H1 (cell line): ENCODE results near the gene ACKR1. TPM values are rescaled to one million over a fixed set of nuclear protein-coding genes. Genes with fewer than 3 reads are reported as not detected.
A peak's percentile ranks its signal among the peaks of the same experiment; 100 is the strongest.

Source experiments
- CTCF ChIA-PET: fragments of 300-600 bp; sonication (Branson Sonifier 250); formaldehyde crosslinking; loops from one replicate; lab custom pipeline; 2021; ENCODE audit not compliant: partially characterized antibody; lab: Charles Lee
- POLR2A ChIA-PET: fragments of 300-600 bp; sonication (Branson Sonifier 250); formaldehyde crosslinking; loops from one replicate; lab custom pipeline; 2021; ENCODE audit warnings: inconsistent platforms; ENCODE audit not compliant: partially characterized antibody; lab: Charles Lee
- DNase-seq, 2 experiments: peaks; one replicate each; pipeline versions ENCODE4 v3.0.0 to v3.0.0-alpha.2; 2010 to 2022; ENCODE audit warnings: low spot score in 2 of 2, low read depth in 1 of 2, mixed read lengths in 1 of 2
- FAIRE-seq: peaks from 2 replicates; lab custom pipeline; 2011; peaks lifted over from hg19 to GRCh38; lab: Jason Lieb, UNC
- H2AFZ ChIP-seq: 2 replicates; pipeline ENCODE4 v1.8.1; 2012; ENCODE audit warnings: low read length, inconsistent platforms
- H2AK5ac ChIP-seq: 2 replicates; pipeline ENCODE4 v1.6.1; 2013; ENCODE audit warnings: low read depth, low read length
- H2BK120ac ChIP-seq: replicated peaks from 2 replicates; pipeline ENCODE3; 2013; ENCODE audit warnings: low read depth, low read length, inconsistent platforms
- H2BK12ac ChIP-seq: 2 replicates; pipeline ENCODE4 v1.6.1; 2013; ENCODE audit warnings: low read depth, low read length
- H2BK15ac ChIP-seq: 2 replicates; pipeline ENCODE4 v1.6.1; 2013; ENCODE audit warnings: low read length
- H2BK20ac ChIP-seq: 2 replicates; pipeline ENCODE4 v1.6.1; 2013; ENCODE audit warnings: low read length
- H2BK5ac ChIP-seq: 2 replicates; pipeline ENCODE4 v1.6.1; 2013; ENCODE audit warnings: low read depth, low read length
- H3K14ac ChIP-seq: 2 replicates; pipeline ENCODE4 v1.6.1; 2013; ENCODE audit warnings: inconsistent platforms; ENCODE audit not compliant: insufficient read length
- H3K18ac ChIP-seq: 2 replicates; pipeline ENCODE4 v1.6.1; 2013; ENCODE audit warnings: low read length; ENCODE audit errors: extremely low read depth
- H3K23ac ChIP-seq: 2 replicates; pipeline ENCODE4 v1.6.1; 2013; ENCODE audit warnings: inconsistent platforms; ENCODE audit not compliant: insufficient read length
- H3K23me2 ChIP-seq: 2 replicates; pipeline ENCODE4 v1.6.1; 2013; ENCODE audit warnings: low read depth, low read length
- H3K27ac ChIP-seq: 2 replicates; pipeline ENCODE4 v1.6.1; 2011; ENCODE audit warnings: low read depth, low read length, inconsistent platforms
- H3K27me3 ChIP-seq, 4 experiments: replicated peaks in 1 of 4; 1 replicate in 1 of 4; 2 replicates in 3 of 4; pipeline versions ENCODE4 v1.6.1 to v1.8.1; 2011 to 2013; ENCODE audit warnings: low read length in 3 of 4, mild to moderate bottlenecking in 3 of 4, inconsistent platforms in 2 of 4, mixed read lengths in 2 of 4, moderate library complexity in 1 of 4; ENCODE audit not compliant: control insufficient read depth in 3 of 4, insufficient read depth in 3 of 4; ENCODE audit errors: extremely low read depth in 1 of 4
- H3K36me3 ChIP-seq, 4 experiments: 2 replicates each; pipeline versions ENCODE4 v1.6.1 to v1.8.1; 2011 to 2013; ENCODE audit warnings: mild to moderate bottlenecking in 4 of 4, low read length in 3 of 4, moderate library complexity in 2 of 4, control low read depth in 1 of 4, inconsistent platforms in 1 of 4; ENCODE audit not compliant: insufficient read depth in 4 of 4, control insufficient read depth in 2 of 4
- H3K4ac ChIP-seq: replicated peaks from 2 replicates; pipeline ENCODE3; 2013; ENCODE audit warnings: low read length, low read depth, mixed read lengths, inconsistent platforms; ENCODE audit not compliant: insufficient read length
- H3K4me1 ChIP-seq, 4 experiments: replicated peaks in 1 of 4; 1 replicate in 1 of 4; 2 replicates in 3 of 4; pipeline versions ENCODE4 v1.6.1 to v1.8.1; 2011 to 2013; ENCODE audit warnings: low read length in 3 of 4, inconsistent platforms in 2 of 4, mixed read lengths in 1 of 4; ENCODE audit not compliant: insufficient read depth in 4 of 4, control insufficient read depth in 3 of 4
- H3K4me2 ChIP-seq, 2 experiments: 2 replicates each; pipeline versions ENCODE4 v1.6.1 to v1.8.1; 2011 to 2013; ENCODE audit warnings: low read depth in 2 of 2, low read length in 2 of 2, control low read depth in 1 of 2, inconsistent platforms in 1 of 2, mild to moderate bottlenecking in 1 of 2; ENCODE audit not compliant: insufficient read depth in 1 of 2
- H3K4me3 ChIP-seq, 4 experiments: fragments of 200-600, 300-600 bp in 1 of 4; sonication (generic), shearing (Covaris generic), sonication (Bioruptor Twin) in 1 of 4; 2 replicates each; pipeline versions ENCODE4 v1.5.1 to v1.8.1; 2011 to 2016; ENCODE audit warnings: low read length in 4 of 4, low read depth in 3 of 4, control low read depth in 2 of 4, inconsistent platforms in 2 of 4, mild to moderate bottlenecking in 2 of 4, mixed read lengths in 1 of 4, moderate library complexity in 1 of 4; ENCODE audit not compliant: insufficient read depth in 2 of 4; ENCODE audit errors: extremely low read depth in 1 of 4
- H3K56ac ChIP-seq: replicated peaks from 2 replicates; pipeline ENCODE3; 2013; ENCODE audit warnings: low read depth, mild to moderate bottlenecking, mixed read lengths, low read length, inconsistent platforms; ENCODE audit not compliant: insufficient read length
- H3K79me1 ChIP-seq: 2 replicates; pipeline ENCODE4 v1.6.1; 2013; ENCODE audit warnings: low read depth, low read length, control low read depth
- H3K79me2 ChIP-seq, 2 experiments: 2 replicates each; pipeline versions ENCODE4 v1.6.1 to v1.8.1; 2012 to 2013; ENCODE audit warnings: low read length in 2 of 2, mild to moderate bottlenecking in 2 of 2, inconsistent platforms in 1 of 2; ENCODE audit not compliant: insufficient read depth in 2 of 2, control insufficient read depth in 1 of 2
- H3K9ac ChIP-seq, 4 experiments: replicated peaks in 1 of 4; 1 replicate in 1 of 4; 2 replicates in 3 of 4; pipeline versions ENCODE4 v1.6.1 to v1.8.1; 2011 to 2013; ENCODE audit warnings: low read depth in 3 of 4, low read length in 3 of 4, control low read depth in 2 of 4, mild to moderate bottlenecking in 2 of 4, moderate library complexity in 2 of 4, inconsistent platforms in 1 of 4; ENCODE audit errors: extremely low read depth in 1 of 4
- H3K9me3 ChIP-seq, 2 experiments: 2 replicates each; pipeline versions ENCODE4 v1.6.1 to v1.8.1; 2012 to 2013; ENCODE audit warnings: mild to moderate bottlenecking in 2 of 2, moderate library complexity in 2 of 2, control low read depth in 1 of 2, inconsistent platforms in 1 of 2, low read depth in 1 of 2, low read length in 1 of 2, mixed read lengths in 1 of 2; ENCODE audit not compliant: insufficient read depth in 2 of 2
- H4K20me1 ChIP-seq, 2 experiments: replicated peaks in 1 of 2; 2 replicates each; pipeline versions ENCODE3 to v1.8.1; 2011 to 2013; ENCODE audit warnings: inconsistent platforms in 2 of 2, low read length in 2 of 2, mild to moderate bottlenecking in 1 of 2; ENCODE audit not compliant: insufficient read depth in 2 of 2, control insufficient read depth in 1 of 2
- H4K5ac ChIP-seq: 2 replicates; pipeline ENCODE4 v1.6.1; 2013; ENCODE audit warnings: low read length, low read depth, mixed read lengths, inconsistent platforms; ENCODE audit not compliant: insufficient read length
- H4K8ac ChIP-seq: 2 replicates; pipeline ENCODE4 v1.8.0; 2013; ENCODE audit warnings: mild to moderate bottlenecking, moderate library complexity, low read length, inconsistent platforms; ENCODE audit not compliant: insufficient read depth; ENCODE audit errors: extremely low read depth
- H4K91ac ChIP-seq: replicated peaks from 2 replicates; pipeline ENCODE3; 2013; ENCODE audit warnings: low read length, mixed read lengths, inconsistent platforms; ENCODE audit not compliant: insufficient read length
- ASH2L ChIP-seq: fragments of 200-600, 300-600 bp; sonication (generic); IDR thresholded peaks from one replicate; pipeline ENCODE4 v1.7.1; 2017; ENCODE audit warnings: low read length
- GABPA ChIP-seq: IDR thresholded peaks from 2 replicates; pipeline ENCODE4 v1.6.1; 2011; ENCODE audit warnings: mild to moderate bottlenecking, low read length, moderate library complexity, borderline replicate concordance; ENCODE audit not compliant: insufficient read depth
- HDAC6 ChIP-seq: IDR thresholded peaks from one replicate; pipeline ENCODE4 v1.7.1; 2012; ENCODE audit warnings: low read depth, mild to moderate bottlenecking, inconsistent platforms, low read length, moderate library complexity
- JUN ChIP-seq: IDR thresholded peaks from 2 replicates; pipeline ENCODE4 v1.6.1; 2011; ENCODE audit warnings: low read depth, mild to moderate bottlenecking, improper control_type of control experiment, low read length
- PHF8 ChIP-seq: fragments of 200-600 bp; sonication (generic); conservative IDR thresholded peaks from 2 replicates; pipeline ENCODE4 v1.7.1; 2012; ENCODE audit warnings: low read depth, mild to moderate bottlenecking, inconsistent platforms, low read length, moderate library complexity
- POU5F1 ChIP-seq: IDR thresholded peaks from 2 replicates; pipeline ENCODE4 v1.6.1; 2011; ENCODE audit warnings: low read depth, mild to moderate bottlenecking, low read length, moderate library complexity
- SUZ12 ChIP-seq: fragments of 200-600 bp; sonication (generic); IDR thresholded peaks from 2 replicates; pipeline ENCODE4 v1.6.1; 2012; ENCODE audit warnings: mild to moderate bottlenecking, inconsistent platforms, low read length, moderate library complexity, mixed read lengths
- TBP ChIP-seq: IDR thresholded peaks from 2 replicates; pipeline ENCODE4 v1.6.1; 2011; ENCODE audit warnings: low read depth, low read length, improper control_type of control experiment
- WGBS, 2 experiments: shearing (Covaris generic) in 1 of 2; methylation state at CpG; one replicate each; pipeline versions ENCODE4 v1.1.6 to v1.1.7; 2013 to 2015; ENCODE audit warnings: low lambda C conversion rate in 2 of 2, mixed read lengths in 2 of 2, inconsistent platforms in 1 of 2, low coverage in 1 of 2, missing lambda C conversion rate in 1 of 2; ENCODE audit not compliant: insufficient replicate concordance in 2 of 2, insufficient coverage in 1 of 2, insufficient read length in 1 of 2; ENCODE audit errors: extremely low coverage in 1 of 2, missing lambda C conversion rate in 1 of 2; 5-methylcytosine and 5-hydroxymethylcytosine counted together
- polyA plus RNA-seq, 7 experiments: library from polyadenylated mRNA; depleted of rRNA in 3 of 7; stranded (reverse) in 5 of 7; unstranded in 2 of 7; fragments of >200 nt in 5 of 7; fragments of 200-250 nt in 2 of 7; gene quantifications; 1 replicate in 5 of 7; 2 replicates in 1 of 7; 4 replicates in 1 of 7; pipeline versions ENCODE4 v1.2.1 to v1.2.3, GENCODE V29; 2011 to 2013; ENCODE audit warnings: missing spikeins in 2 of 7, mixed read lengths in 2 of 7
- total RNA-seq: library from RNA; stranded (reverse); fragmentation: NEBNext Ultra II Directional; extraction: Animal tissue kit (Norgen Biotek cat#: 25700); gene quantifications from 2 replicates; pipeline ENCODE4 v1.2.1, GENCODE V29; 2021
- TF ChIP-seq, protein P1 (sequence below): IDR thresholded peaks from 2 replicates; pipeline ENCODE4 v1.6.1; 2012; ENCODE audit warnings: inconsistent platforms
- TF ChIP-seq, protein P2 (sequence below), 3 experiments: IDR thresholded peaks; 1 replicate in 2 of 3; 2 replicates in 1 of 3; pipeline versions ENCODE4 v1.5.1 to v1.6.1; 2011; ENCODE audit warnings: low read length in 3 of 3, mild to moderate bottlenecking in 3 of 3, inconsistent platforms in 2 of 3, low read depth in 1 of 3, moderate library complexity in 1 of 3; ENCODE audit not compliant: insufficient read depth in 1 of 3; ENCODE audit errors: control extremely low read depth in 1 of 3

Gene ACKR1
- total and polyA plus RNA-seq, 2 of the 8 experiments (the other 6 are each of a cell fraction or from before 2014, with no cell fraction given): 0.61 to 1.00 TPM

DNA sequence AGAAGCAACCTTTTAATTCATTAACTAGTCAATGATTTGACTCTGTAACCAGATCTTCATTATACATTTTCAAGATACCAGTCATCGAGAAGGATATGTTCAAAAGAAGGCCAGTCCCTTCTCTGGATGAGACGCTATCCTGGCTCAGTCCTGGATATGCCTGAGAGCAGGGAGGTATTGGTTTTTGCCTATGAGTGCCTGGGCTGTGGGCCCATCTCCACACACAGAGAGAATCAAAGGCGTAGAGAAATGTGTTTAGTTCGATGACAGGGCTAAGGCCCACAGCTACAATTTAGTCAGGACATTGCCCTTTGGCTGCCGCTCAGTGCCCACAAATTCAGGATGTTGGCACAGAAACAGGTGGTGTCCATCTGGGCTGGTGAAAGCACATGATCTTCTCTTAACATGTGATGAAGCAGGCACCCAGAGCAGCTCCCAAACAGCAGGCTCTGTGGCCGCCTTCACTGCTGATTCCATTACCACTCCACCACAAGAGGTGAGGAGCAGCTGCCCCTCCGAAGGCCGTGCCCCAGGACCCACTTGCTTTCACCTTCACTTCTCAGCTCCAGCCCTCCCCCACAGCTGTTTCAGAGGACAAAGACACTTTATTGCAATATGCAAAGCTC lies 24.7 kb downstream of the ACKR1 start:
- 88% methylated on average over 8 of the region's 8 CpGs; no CpG with 5 or more reads in 1 of the 2 experiments for WGBS, 2 experiments
- Histone ChIP-seq H3K9ac (no peak overlapping the region), H3K79me2 (no peaks in the 10 kb centered on the region), H2BK15ac (no peak overlapping the region), H4K91ac (no peak overlapping the region), H3K4me2 (no peak overlapping the region), H3K56ac (no peak overlapping the region), H3K27ac (no peak overlapping the region), H2AK5ac (no peak overlapping the region), H3K18ac (no peak overlapping the region), H2BK5ac (no peak overlapping the region), H2BK120ac (no peak overlapping the region), H2AFZ (peak overlapping the region; percentile 36; the same call in 1 of the 2 replicates), H3K79me1 (no peaks in the 10 kb centered on the region), H2BK12ac (no peak overlapping the region), H3K4me1 (peaks cover 0 to 3% (median 0%) of the 10 kb centered on the region in 4 experiments; a peak in 1 of 7 replicates), H3K14ac (no peak overlapping the region), H3K4ac (no peak overlapping the region), H4K8ac (no peak overlapping the region; the same call in 1 of the 2 replicates), H3K4me3 (no peak overlapping the region), H4K20me1 (no peaks in the 10 kb centered on the region), H3K23ac (no peak overlapping the region), H3K27me3 (no peaks in the 10 kb centered on the region), H2BK20ac (no peak overlapping the region), H3K23me2 (no peaks in the 10 kb centered on the region), H3K9me3 (no peaks in the 10 kb centered on the region), H3K36me3 (no peaks in the 10 kb centered on the region), H4K5ac (no peak overlapping the region)
- no peak for FAIRE-seq
- DNase-seq: no peak
- POLR2A ChIA-PET: no interaction called here
- CTCF ChIA-PET: interaction anchor here (0.7 to 7.3 kb wide), 5 partner anchors 16 to 358 kb away, joined by 3 to 90 read pairs (median 3); no protein-coding TSS in a partner anchor
- TF ChIP-seq SUZ12 (no peak), JUN (no peak), GABPA (no peak), ASH2L (no peak), POU5F1 (no peak), TBP (no peak), PHF8 (no peak), HDAC6 (no peak)
- TF ChIP-seq, protein P1, sequence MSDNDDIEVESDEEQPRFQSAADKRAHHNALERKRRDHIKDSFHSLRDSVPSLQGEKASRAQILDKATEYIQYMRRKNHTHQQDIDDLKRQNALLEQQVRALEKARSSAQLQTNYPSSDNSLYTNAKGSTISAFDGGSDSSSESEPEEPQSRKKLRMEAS: no peak
- TF ChIP-seq, protein P2, sequence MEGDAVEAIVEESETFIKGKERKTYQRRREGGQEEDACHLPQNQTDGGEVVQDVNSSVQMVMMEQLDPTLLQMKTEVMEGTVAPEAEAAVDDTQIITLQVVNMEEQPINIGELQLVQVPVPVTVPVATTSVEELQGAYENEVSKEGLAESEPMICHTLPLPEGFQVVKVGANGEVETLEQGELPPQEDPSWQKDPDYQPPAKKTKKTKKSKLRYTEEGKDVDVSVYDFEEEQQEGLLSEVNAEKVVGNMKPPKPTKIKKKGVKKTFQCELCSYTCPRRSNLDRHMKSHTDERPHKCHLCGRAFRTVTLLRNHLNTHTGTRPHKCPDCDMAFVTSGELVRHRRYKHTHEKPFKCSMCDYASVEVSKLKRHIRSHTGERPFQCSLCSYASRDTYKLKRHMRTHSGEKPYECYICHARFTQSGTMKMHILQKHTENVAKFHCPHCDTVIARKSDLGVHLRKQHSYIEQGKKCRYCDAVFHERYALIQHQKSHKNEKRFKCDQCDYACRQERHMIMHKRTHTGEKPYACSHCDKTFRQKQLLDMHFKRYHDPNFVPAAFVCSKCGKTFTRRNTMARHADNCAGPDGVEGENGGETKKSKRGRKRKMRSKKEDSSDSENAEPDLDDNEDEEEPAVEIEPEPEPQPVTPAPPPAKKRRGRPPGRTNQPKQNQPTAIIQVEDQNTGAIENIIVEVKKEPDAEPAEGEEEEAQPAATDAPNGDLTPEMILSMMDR (IDR thresholded peaks at IDR 0.05; ENCODE audit: control extremely low read depth in 1 of 3, insufficient read depth in 1 of 3, low read depth in 1 of 3, low read length in 3 of 3): no peak
